G401.6 (cell line): ENCODE measurements around the gene DHX30.
"Not testable (repeated sequence)": the region's sequence is repeated elsewhere in the genome, so short reads cannot be mapped to it uniquely, and the experiment has no call there.

Experiments
- FAIRE-seq: peaks from 2 replicates; lab custom pipeline; 2012; peaks lifted over from hg19 to GRCh38; lab: Jason Lieb, UNC

The DHX30 gene

GRCh38 chr3:47803480-47804025 is 615 bp downstream of the DHX30 start:
- FAIRE-seq: no peak

- FAIRE-seq: no peak
Measured at GRCh38 chr3:47804577-47804976, 1.6 kb downstream of the DHX30 start.

DNA sequence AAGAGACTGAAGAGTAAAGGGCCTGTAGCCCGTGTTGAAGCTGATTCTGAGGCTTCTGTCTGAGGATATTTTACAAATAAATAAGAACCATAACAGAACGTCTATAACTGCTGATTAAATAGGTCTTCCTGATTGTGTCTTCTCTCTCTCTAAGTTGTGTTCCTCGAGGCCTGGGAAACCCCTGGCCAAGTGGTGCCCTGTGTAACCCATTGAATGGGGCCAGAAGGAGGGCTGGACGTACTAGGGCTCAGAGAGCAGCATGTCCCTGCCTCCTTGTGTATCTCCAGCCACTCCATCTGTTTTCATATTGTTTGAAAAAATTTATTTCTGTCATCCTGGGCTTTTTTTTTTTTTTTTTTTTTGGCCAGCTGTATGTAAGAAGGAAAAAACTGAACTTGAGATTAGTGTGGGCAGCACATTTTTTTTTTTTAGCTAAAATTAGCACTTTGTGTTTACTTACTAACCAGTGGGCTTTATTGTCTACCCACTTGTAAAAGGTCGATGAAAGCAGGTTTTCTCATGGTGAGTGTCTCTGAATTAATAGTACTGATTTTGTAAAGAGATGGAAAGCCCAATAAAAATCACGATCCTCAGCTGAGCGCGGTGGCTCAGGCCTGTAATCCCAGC is 10.7 kb downstream of the DHX30 start:
- no peak for FAIRE-seq

- no peak for FAIRE-seq
Measured at GRCh38 chr3:47817609-47818008, 14.7 kb downstream of the DHX30 start.

DNA sequence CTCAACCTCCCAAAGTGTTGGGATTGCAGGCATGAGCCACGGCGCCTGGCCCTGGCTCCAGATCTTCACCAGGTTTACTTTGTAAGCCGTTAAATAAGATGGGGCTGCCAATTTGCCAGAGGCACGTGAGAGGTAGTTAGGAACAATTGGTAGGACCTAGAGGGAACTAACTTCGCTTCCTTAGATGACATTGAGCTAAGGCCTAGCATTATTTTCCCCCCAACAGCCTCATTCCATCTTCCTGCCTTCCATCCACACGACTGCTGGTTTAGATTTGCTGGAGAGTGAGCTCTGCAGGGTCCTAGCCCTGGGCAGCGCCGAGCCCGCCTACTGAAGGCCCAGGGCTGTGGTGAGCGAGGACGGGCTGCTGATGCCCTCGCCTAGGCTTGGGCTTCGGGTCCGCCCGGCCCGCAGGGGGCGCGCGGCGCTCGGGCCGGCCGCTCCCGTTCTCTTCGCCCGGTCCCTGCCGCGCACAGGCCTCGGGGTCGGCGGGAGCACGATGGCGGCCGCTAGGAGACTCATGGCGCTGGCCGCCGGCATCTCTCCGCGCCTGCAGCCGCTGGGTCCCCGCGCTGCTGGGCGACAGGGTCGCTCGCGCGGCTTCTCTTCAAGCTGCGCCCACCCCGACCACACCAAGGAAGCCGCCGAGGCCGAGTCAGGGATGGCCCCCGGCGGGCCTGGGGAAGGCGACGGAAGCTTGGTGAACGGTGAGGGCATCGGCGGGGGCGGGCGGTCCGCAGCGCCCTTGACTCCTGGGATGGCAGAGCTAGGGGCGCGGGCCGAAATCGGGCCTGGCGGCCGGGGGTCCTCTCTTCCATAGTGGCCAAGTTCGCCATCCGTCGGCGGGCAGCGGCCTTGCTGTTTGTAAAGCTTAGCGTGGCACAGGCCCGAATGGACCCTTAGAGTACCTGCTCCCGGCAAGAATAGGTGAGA is 21.9 kb downstream of the DHX30 start:
- FAIRE-seq: no peak

DNA sequence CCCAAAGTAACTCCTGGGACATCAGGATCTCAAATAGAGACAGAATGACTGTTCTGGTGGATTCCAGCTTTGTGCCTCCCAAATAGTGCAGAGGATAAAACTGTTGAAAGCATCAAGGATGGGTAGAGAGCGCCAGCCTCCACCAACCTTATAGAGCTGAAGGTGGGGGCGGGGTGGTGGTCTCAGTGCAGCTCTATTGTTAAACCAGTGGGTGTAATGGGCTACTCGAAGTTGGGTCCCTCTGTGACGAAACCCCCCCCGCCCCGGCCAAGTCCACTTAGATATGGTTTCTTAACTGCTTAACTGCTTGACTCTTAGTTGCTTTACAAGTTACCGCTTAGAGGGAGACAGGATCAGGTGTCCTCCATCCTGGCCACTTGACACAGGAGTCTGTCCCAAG is 22.7 kb downstream of the DHX30 start:
- no peak for FAIRE-seq

GRCh38 chr3:47829482-47829881 is 26.5 kb downstream of the DHX30 start:
- not testable (repeated sequence) for FAIRE-seq

- no peak for FAIRE-seq
Measured at GRCh38 chr3:47836986-47837385, 34.0 kb downstream of the DHX30 start.

DNA sequence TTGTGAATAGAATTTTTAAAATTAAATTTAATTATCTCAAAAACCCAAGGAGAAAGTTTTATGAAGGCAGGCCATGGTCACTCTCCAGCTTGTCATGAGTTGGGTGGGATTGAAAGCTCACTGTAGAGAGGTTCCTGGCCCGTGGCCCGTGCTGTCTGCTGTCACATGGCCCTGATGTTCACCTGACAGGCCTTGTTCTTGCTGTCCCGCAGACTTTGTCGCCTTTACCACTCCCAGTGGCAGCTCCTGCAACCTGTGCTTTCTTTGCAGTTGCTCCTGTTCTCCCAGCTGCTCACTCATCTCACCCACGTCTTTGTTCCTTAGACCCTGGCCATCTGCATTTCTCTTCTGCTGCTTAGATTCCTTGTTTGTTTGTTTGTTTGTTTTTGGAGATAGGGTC is 35.6 kb downstream of the DHX30 start:
- no peak for FAIRE-seq

DNA sequence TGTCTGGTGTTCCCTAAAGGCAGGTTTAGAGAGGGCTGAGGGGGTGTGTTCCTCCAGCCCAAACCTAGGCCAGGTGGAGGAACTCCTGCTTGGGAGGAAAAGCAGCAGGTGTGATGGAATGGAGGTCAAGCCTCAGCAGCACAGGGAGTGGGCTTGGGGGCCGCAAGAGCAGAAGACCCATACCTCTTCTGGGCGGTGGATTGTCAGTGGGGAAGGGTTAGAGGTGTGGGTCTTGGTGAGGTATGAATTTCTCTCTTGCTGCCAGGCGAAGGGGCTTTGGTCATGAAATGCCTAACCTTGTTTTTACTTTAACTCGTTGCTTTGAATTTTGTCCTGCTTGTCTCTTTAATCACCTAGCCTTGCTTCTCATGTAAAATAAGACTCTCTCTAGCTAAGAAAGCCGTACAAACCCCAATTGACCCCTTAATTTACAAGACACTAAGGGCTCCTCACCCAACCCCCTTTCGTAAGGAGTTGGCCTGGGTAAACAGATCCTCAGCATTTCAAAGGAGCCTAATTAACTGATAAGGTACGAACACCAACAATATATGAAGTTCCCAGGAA is 38.9 kb downstream of the DHX30 start:
- no peak for FAIRE-seq

DNA sequence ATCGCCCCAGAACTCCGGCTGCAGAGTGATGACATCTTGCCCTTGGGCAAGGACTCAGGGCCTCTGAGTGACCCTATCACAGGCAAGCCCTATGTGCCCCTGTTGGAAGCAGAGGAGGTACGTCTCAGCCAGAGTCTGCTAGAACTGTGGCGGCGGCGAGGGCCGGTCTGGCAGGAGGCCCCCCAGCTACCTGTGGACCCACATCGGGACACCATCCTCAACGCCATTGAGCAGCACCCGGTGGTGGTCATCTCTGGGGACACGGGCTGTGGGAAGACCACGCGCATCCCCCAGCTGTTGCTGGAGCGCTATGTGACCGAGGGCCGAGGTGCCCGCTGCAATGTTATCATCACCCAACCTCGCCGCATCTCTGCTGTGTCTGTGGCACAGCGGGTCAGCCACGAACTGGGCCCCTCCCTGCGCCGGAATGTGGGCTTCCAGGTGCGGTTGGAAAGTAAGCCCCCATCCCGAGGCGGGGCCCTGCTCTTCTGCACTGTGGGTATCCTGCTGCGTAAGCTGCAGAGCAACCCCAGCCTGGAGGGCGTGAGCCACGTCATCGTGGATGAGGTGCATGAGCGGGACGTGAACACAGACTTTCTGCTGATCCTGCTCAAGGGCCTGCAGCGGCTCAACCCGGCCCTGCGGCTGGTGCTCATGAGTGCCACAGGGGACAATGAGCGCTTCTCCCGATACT is 43.4 kb downstream of the DHX30 start:
- no peak for FAIRE-seq

DNA sequence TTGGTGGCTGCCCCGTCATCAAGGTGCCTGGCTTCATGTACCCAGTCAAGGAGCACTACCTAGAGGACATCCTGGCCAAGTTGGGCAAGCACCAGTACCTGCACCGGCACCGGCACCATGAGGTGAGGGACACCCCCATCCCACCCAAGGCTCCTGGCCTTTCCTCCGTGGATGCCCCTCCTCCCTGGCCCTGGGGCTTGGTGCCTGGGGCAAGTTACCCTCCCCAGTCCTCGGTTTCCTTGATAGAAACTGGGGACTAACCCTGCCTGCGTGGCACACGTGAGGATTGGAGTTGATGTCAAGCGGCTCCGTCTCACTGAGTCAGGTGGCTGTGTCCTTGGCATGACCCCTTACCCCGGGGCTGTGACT is 43.9 kb downstream of the DHX30 start:
- no peak for FAIRE-seq

GRCh38 chr3:47847260-47847659 is 44.3 kb downstream of the DHX30 start:
- no peak for FAIRE-seq

DNA sequence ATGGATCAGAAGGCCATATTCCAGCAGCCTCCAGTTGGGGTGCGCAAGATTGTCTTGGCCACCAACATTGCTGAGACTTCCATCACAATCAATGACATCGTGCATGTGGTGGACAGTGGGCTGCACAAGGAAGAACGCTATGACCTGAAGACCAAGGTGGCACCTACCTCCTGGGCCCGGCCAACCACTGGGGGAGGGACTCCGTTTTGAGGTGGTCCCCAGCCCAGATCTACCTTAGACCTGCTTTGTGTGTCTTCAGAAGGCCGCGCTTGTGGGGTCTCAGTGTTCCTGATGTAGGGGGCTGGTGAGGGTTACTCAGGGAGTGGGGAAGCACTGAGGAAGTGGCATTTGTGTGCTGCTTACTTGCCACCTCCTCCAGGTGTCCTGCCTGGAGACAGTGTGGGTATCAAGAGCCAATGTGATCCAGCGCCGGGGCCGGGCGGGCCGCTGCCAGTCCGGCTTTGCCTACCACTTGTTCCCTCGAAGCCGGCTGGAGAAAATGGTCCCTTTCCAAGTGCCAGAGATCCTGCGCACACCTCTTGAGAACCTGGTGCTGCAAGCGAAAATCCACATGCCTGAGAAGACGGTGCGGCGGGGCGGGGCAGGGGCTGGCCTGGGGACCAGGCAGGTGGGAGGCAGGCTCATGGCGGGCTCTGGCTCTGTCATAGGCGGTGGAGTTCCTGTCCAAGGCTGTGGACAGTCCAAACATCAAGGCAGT is 45.0 kb downstream of the DHX30 start:
- no peak for FAIRE-seq

DNA sequence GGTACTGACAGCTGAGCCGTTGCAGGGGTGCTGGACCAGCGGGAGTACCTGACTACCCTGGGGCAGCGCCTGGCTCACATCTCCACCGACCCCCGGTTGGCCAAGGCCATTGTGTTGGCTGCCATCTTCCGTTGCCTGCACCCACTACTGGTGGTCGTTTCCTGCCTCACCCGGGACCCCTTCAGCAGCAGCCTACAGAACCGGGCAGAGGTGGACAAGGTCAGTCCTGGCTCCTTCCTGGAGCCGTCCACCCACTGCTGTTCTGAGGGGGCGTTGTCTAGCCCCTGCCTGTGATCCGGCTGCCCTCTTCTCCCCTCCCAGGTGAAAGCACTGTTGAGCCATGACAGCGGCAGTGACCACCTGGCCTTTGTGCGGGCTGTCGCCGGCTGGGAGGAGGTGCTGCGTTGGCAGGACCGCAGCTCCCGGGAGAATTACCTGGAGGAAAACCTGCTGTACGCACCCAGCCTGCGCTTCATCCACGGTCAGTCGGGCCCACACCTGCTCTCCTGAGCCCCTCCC is 45.7 kb downstream of the DHX30 start:
- FAIRE-seq: no peak

- FAIRE-seq: no peak
Measured at GRCh38 chr3:47849186-47849698, 46.3 kb downstream of the DHX30 start.

GRCh38 chr3:47849699-47850563 is 47.0 kb downstream of the DHX30 start:
- peak; percentile 85 for FAIRE-seq

DNA sequence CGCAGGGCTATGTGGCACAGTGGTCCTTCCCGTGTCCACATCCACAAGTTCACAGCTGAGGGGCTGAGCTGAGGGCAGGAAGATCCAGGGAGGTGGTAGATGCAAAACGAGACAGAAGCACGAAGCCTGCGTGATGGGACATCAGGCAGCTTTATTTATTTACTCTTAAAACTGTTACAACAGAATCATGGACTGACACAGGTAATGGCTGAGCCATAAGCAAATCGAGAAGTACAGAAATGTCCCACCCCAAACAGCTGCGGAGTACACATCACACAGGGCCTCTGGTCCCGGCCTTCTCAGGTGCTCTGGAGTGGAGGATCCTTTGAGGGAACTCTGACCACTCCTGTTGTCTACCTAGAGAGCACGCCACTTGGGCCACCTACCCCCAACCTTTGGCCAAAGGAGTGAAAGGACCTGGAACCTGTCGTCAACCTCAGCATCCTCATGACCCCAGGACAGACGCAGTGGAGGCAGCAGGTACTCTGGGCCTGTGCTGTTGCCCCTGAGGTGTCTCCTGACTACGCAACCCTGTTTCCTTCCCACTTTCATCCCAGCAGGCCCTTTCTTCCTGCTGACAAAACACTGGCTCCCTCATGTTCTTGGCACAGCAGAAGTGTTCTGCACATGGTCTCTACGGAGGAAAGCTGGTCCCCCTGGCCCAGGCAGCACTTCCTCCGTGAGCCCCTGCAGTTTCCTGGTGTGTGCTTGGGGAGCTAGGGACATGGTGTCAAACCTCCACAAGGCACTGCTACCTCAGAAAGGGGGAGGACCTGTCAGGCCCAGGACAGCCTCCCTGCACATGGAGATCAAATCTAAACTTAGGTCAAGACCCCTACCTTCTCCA is 47.8 kb downstream of the DHX30 start:
- FAIRE-seq: no peak

DNA sequence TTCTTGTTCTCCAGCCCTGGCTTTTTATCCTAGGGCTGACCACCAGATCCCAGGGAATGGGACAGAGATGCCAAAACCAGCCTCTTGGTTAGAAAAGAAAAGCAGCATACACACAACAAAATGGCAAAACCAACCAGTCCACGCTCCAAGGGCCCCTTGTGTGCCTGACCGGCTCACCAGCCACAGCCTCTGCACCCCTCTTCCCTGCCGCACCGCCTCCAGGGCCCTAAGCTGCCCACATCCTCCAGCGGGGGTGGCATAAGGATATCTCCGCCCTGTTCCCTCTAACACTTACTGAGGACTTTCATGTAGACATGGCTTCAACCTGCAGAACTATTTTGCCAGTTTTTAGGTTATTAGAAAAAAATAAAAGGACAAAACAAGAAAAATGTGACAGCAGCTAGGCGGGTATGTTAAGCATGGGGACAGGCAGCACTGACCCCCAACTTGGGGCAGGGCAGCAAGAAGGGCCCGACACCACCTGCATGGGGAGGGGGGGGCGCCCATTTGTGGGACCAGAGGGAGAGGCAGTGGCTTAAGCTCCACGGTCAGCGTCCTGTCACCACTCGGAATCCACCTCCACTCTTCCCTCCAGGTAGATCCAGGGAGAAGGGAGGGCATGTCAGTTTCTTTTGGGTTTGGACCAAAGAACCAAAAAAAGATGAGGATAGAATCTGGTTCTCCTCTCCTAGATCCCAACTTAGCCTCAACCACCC is 49.1 kb downstream of the DHX30 start:
- FAIRE-seq: no peak
